A549 (cell line): Measurements from ENCODE around the gene NAA60. TPM values are rescaled to one million over a fixed set of nuclear protein-coding genes. Genes with fewer than 3 reads are reported as not detected.

ENCODE experiments used
- ATAC-seq, 2 experiments: fragments of 200-7000 bp in 1 of 2; fragments of >200 bp in 1 of 2; cut with Nextera tagmentation in 1 of 2; cut with Tn5 transposase in 1 of 2; 3 replicates each; pipeline versions ENCODE4 v1.8.0 to v1.9.1; 2018 to 2020; ENCODE audit warnings: mild to moderate bottlenecking in 1 of 2, moderate library complexity in 1 of 2
- CTCF ChIA-PET: fragments of 300-600 bp; sonication (Branson Sonifier 250); formaldehyde crosslinking; extraction: SDS; loops from one replicate; lab custom pipeline; 2021; ENCODE audit warnings: antibody characterized with exemption, inconsistent platforms; lab: Yijun Ruan, JAX
- POLR2A ChIA-PET: fragments of 350-600 bp; formaldehyde crosslinking; extraction: SDS; loops from one replicate; lab custom pipeline; 2021; ENCODE audit warnings: antibody characterized with exemption, inconsistent platforms; lab: Yijun Ruan, JAX
- DNase-seq, 2 experiments: peaks; one replicate each; pipeline versions ENCODE4 v3.0.0 to v3.0.0-alpha.2; 2011 to 2016; ENCODE audit warnings: low read depth in 1 of 2, low spot score in 1 of 2
- FAIRE-seq: peaks from 2 replicates; lab custom pipeline; 2011; peaks lifted over from hg19 to GRCh38; lab: Jason Lieb, UNC
- H3K27ac ChIP-seq, 2 experiments: fragments of >200 bp; sonication (Bioruptor Twin); formaldehyde crosslinking; 3 replicates each; pipeline ENCODE4 v1.5.1; 2016 to 2017
- H3K4me1 ChIP-seq: fragments of >200 bp; sonication (Bioruptor Twin); formaldehyde crosslinking; 3 replicates; pipeline ENCODE4 v1.6.1; 2016
- H3K4me2 ChIP-seq: fragments of >200 bp; sonication (Bioruptor Twin); formaldehyde crosslinking; 3 replicates; pipeline ENCODE4 v1.6.1; 2016
- H3K4me3 ChIP-seq: fragments of >200 bp; sonication (Bioruptor Twin); formaldehyde crosslinking; 3 replicates; pipeline ENCODE4 v1.5.1; 2016
- H3K9me3 ChIP-seq: fragments of >200 bp; sonication (Bioruptor Twin); formaldehyde crosslinking; 3 replicates; pipeline ENCODE4 v1.6.1; 2016
- ATOH8 ChIP-seq: fragments of 250-450 bp; sonication (Bioruptor Pico); IDR thresholded peaks from 2 replicates; pipeline ENCODE4 v1.5.0; 2020; ENCODE audit warnings: low read depth, mild to moderate bottlenecking, moderate library complexity
- CBX2 ChIP-seq: fragments of 200-600 bp; sonication (generic); IDR thresholded peaks from 2 replicates; pipeline ENCODE4 v1.6.1; 2016; ENCODE audit warnings: low read depth, mild to moderate bottlenecking, borderline replicate concordance
- CTCF ChIP-seq: fragments of >200 bp; sonication (Bioruptor Twin); formaldehyde crosslinking; IDR thresholded peaks from 3 replicates; pipeline ENCODE4 v1.5.1; 2016
- E2F6 ChIP-seq: IDR thresholded peaks from 2 replicates; pipeline ENCODE4 v1.6.1; 2012; ENCODE audit warnings: low read depth, borderline replicate concordance
- EHMT2 ChIP-seq: fragments of 200-600 bp; sonication (generic); IDR thresholded peaks from 2 replicates; pipeline ENCODE4 v1.6.1; 2016; ENCODE audit warnings: antibody characterized with exemption, low read depth, mild to moderate bottlenecking, moderate library complexity
- ELK1 ChIP-seq: fragments of 150-350 bp; IDR thresholded peaks from 2 replicates; pipeline ENCODE4 v1.6.1; 2014; ENCODE audit warnings: low read depth, mild to moderate bottlenecking, low read length
- FOXS1 ChIP-seq: fragments of 250-450 bp; sonication (Bioruptor Pico); IDR thresholded peaks from 2 replicates; pipeline ENCODE4 v1.5.0; 2020; ENCODE audit warnings: mild to moderate bottlenecking, moderate library complexity
- HDAC2 ChIP-seq: fragments of 200-600 bp; sonication (generic); IDR thresholded peaks from 2 replicates; pipeline ENCODE4 v1.6.1; 2016
- HES2 ChIP-seq: fragments of >200 bp; sonication (Bioruptor Twin); formaldehyde crosslinking; IDR thresholded peaks from 2 replicates; pipeline ENCODE4 v1.6.1; 2016
- HEYL ChIP-seq: fragments of 250-450 bp; sonication (Bioruptor Pico); IDR thresholded peaks from 2 replicates; pipeline ENCODE4 v1.8.0; 2021; ENCODE audit warnings: mild to moderate bottlenecking, moderate library complexity
- KDM1A ChIP-seq: fragments of 200-600 bp; sonication (generic); IDR thresholded peaks from 2 replicates; pipeline ENCODE4 v1.6.1; 2016; ENCODE audit warnings: low read depth, mild to moderate bottlenecking
- KDM5A ChIP-seq: fragments of 200-600 bp; sonication (generic); IDR thresholded peaks from 2 replicates; pipeline ENCODE4 v1.6.1; 2016; ENCODE audit warnings: antibody characterized with exemption, mild to moderate bottlenecking
- MAFK ChIP-seq: fragments of 450-650 bp; IDR thresholded peaks from 2 replicates; pipeline ENCODE4 v1.6.1; 2014; ENCODE audit not compliant: partially characterized antibody
- MYC ChIP-seq: IDR thresholded peaks from 2 replicates; pipeline ENCODE4 v1.6.1; 2012; ENCODE audit warnings: mild to moderate bottlenecking, inconsistent platforms, low read length, improper control_type of control experiment, borderline replicate concordance
- NFE2L2 ChIP-seq: fragments of 150-350 bp; conservative IDR thresholded peaks from 2 replicates; pipeline ENCODE4 v1.6.1; 2014; ENCODE audit warnings: low read length
- NR3C1 ChIP-seq: fragments of >200 bp; sonication (Bioruptor Twin); formaldehyde crosslinking; IDR thresholded peaks from 3 replicates; pipeline ENCODE4 v1.6.1; 2017
- SMC3 ChIP-seq: fragments of >200 bp; sonication (Bioruptor Twin); formaldehyde crosslinking; IDR thresholded peaks from 3 replicates; pipeline ENCODE4 v1.6.1; 2018; ENCODE audit warnings: inconsistent platforms
- SREBF2 ChIP-seq: fragments of 450-650 bp; IDR thresholded peaks from 2 replicates; pipeline ENCODE4 v1.6.1; 2014; ENCODE audit warnings: mild to moderate bottlenecking, moderate library complexity
- ZC3H11A ChIP-seq: fragments of 450-650 bp; IDR thresholded peaks from 2 replicates; pipeline ENCODE4 v1.6.1; 2014; ENCODE audit warnings: antibody characterized with exemption, mild to moderate bottlenecking
- ZSCAN20 ChIP-seq: fragments of 250-450 bp; sonication (Bioruptor Pico); IDR thresholded peaks from 2 replicates; pipeline ENCODE4 v1.8.0; 2022; ENCODE audit warnings: mild to moderate bottlenecking, moderate library complexity
- WGBS: methylation state at CpG from one replicate; pipeline ENCODE4 v1.1.6; 2017; ENCODE audit errors: missing lambda C conversion rate; 5-methylcytosine and 5-hydroxymethylcytosine counted together
- polyA plus RNA-seq, 4 experiments: library from polyadenylated mRNA; depleted of rRNA in 3 of 4; stranded (reverse); fragments of >200 nt; fragmentation: RNase III in 1 of 4; extraction: RNeasy Plus Mini Kit Qiagen cat#74134 plus additional on column Dnase treatment in 1 of 4; gene quantifications; 2 replicates in 3 of 4; 3 replicates in 1 of 4; pipeline ENCODE4 v1.2.3, GENCODE V29; 2011 to 2017

NAA60 gene
- polyA plus RNA-seq, 2 of the 4 experiments (the other 2 are of a cell fraction) = 41.6 to 43.9 TPM

- Histone ChIP-seq H3K4me3 (no peak overlapping the region), H3K4me1 (peaks cover 7% of the 10 kb centered on the region; the same call in 1 of the 3 replicates), H3K4me2 (no peak overlapping the region), H3K27ac (no peak overlapping the region), H3K9me3 (no peaks in the 10 kb centered on the region)
- 87% methylated on average over 6 of the region's 6 CpGs for WGBS
- no peak for FAIRE-seq
- POLR2A ChIA-PET = no interaction called here
- no peak for DNase-seq
- CTCF ChIA-PET = interaction anchor here (0.6 kb wide), 1 partner anchor 827 kb away, joined by 3 read pairs; no protein-coding TSS in a partner anchor
- no peak for ATAC-seq
- TF ChIP-seq SREBF2 (no peak), E2F6 (no peak), EHMT2 (no peak)
Measured at GRCh38 chr16:3503523-3503922, 60.0 kb downstream of the NAA60 start.

- CTCF ChIA-PET = no interaction called here
Measured at GRCh38 chr16:3508736-3509135, 65.3 kb downstream of the NAA60 start.

GRCh38 chr16:3509470-3509928 is 66.0 kb downstream of the NAA60 start:
- Histone ChIP-seq H3K4me1 (peaks cover 6% of the 10 kb centered on the region; the same call in 1 of the 3 replicates), H3K4me3 (no peak overlapping the region), H3K4me2 (no peak overlapping the region), H3K27ac (no peak overlapping the region), H3K9me3 (no peaks in the 10 kb centered on the region)
- FAIRE-seq (no peak), ATAC-seq (no peak), DNase-seq (no peak)
- no peak for TF ChIP-seq MYC
- TF ChIP-seq HES2 = no peak
- no peak for TF ChIP-seq NFE2L2
- TF ChIP-seq NR3C1 = no peak
- no peak for TF ChIP-seq SMC3
- TF ChIP-seq KDM1A = no peak
- no peak for TF ChIP-seq ATOH8 (CRISPR knock-in tag)
- no peak for TF ChIP-seq KDM5A
- no peak for TF ChIP-seq CBX2
- no peak for TF ChIP-seq ZC3H11A
- TF ChIP-seq HEYL (CRISPR knock-in tag) = no peak
- TF ChIP-seq FOXS1 (CRISPR knock-in tag) = no peak
- no peak for TF ChIP-seq CTCF
- TF ChIP-seq ZSCAN20 (CRISPR knock-in tag) = no peak
- CTCF ChIA-PET = interaction anchor here (1.1 kb wide), 1 partner anchor 8 kb away, joined by 3 read pairs; no protein-coding TSS in a partner anchor
- POLR2A ChIA-PET = interaction anchor here (0.6 kb wide), 1 partner anchor 12 kb away, joined by 5 read pairs; no protein-coding TSS in a partner anchor
- WGBS = 91% methylated on average over 13 of the region's 13 CpGs

More at GRCh38 chr16:3508736-3509135, 65.3 kb downstream of the NAA60 start:
- no peak for DNase-seq
- no peak overlapping the region for H3K4me3 ChIP-seq
- H3K4me1 ChIP-seq = 0 out of 3 replicates have a peak, but pooled peaks cover under 1% of the 10 kb centered on the region
- WGBS = 88% methylated on average over 7 of the region's 7 CpGs
- POLR2A ChIA-PET = no interaction called here
- H3K9me3 ChIP-seq = no peaks in the 10 kb centered on the region
- no peak for FAIRE-seq
- no peak for TF ChIP-seq SREBF2
- TF ChIP-seq HDAC2 = no peak
- no peak for TF ChIP-seq MAFK
- TF ChIP-seq ZC3H11A = no peak
- TF ChIP-seq ELK1 = no peak
- H3K27ac ChIP-seq = no peak overlapping the region
- no peak overlapping the region for H3K4me2 ChIP-seq
- ATAC-seq = no peak
